Adrenal gland (tissue), 12 donors: ENCODE data around the gene EPHA3. TPM values are rescaled to one million over a fixed set of nuclear protein-coding genes. Genes with fewer than 3 reads are reported as not detected.

Source experiments
- DNase-seq, 7 donors: peaks; one replicate each; pipeline ENCODE4 v3.0.0-alpha.2; 2019 to 2020
- H3K27ac ChIP-seq, 5 donors: fragments of 200-600 bp; sonication (generic) in 4 of 5; 1 replicate in 3 of 5; 2 replicates in 2 of 5; pipeline versions ENCODE4 v1.5.1 to v1.8.0; 2016 to 2020; ENCODE audit warnings: mild to moderate bottlenecking in 1 of 5
- H3K27me3 ChIP-seq: fragments of 200-600 bp; 2 replicates; pipeline ENCODE4 v1.8.0; 2021
- H3K36me3 ChIP-seq, 2 donors: fragments of 200-600 bp; replicated peaks in 1 of 2; 1 replicate in 1 of 2; 2 replicates in 1 of 2; pipeline versions ENCODE4 v1.5.1 to v1.8.0; 2018 to 2022
- H3K4me1 ChIP-seq, 2 donors: fragments of 200-600 bp; replicated peaks in 1 of 2; 1 replicate in 1 of 2; 2 replicates in 1 of 2; pipeline versions ENCODE4 v1.5.1 to v1.8.0; 2018 to 2021
- H3K4me3 ChIP-seq, 4 donors: fragments of 200-600 bp; sonication (generic) in 3 of 4; one replicate each; pipeline ENCODE4 v1.5.1; 2016 to 2018
- H3K9me3 ChIP-seq, 3 donors: fragments of 200-600 bp; sonication (generic) in 1 of 3; replicated peaks in 1 of 3; 1 replicate in 2 of 3; 2 replicates in 1 of 3; pipeline versions ENCODE4 v1.5.1 to v1.8.0; 2016 to 2021
- CTCF ChIP-seq, 6 experiments: fragments of 450-650 bp in 4 of 6; fragments of 200-600 bp in 2 of 6; sonication (generic) in 1 of 6; IDR thresholded peaks; 1 replicate in 5 of 6; 2 replicates in 1 of 6; pipeline versions ENCODE4 v1.5.1 to v1.8.0; 2016 to 2021; ENCODE audit warnings: antibody characterized with exemption in 6 of 6, mild to moderate bottlenecking in 2 of 6, moderate library complexity in 1 of 6
- POLR2A ChIP-seq, 2 donors: fragments of 450-650 bp; IDR thresholded peaks; one replicate each; pipeline ENCODE4 v1.6.1; 2017; ENCODE audit warnings: antibody characterized with exemption in 2 of 2, mild to moderate bottlenecking in 2 of 2, moderate library complexity in 1 of 2
- WGBS, 4 donors: extraction: QIAGEN DNeasy Blood & Tissue Kit in 2 of 4; methylation state at CpG; one replicate each; pipeline versions ENCODE4 v1.1.5 to v1.1.7; 2013 to 2017; 5-methylcytosine and 5-hydroxymethylcytosine counted together
- intact Hi-C, 2 donors: fragments of 100-400 bp; cut with DNase I; formaldehyde crosslinking; loops; one replicate each; pipeline versions ENCODE4 v1.14.1 to v1.15.0; 2022 to 2023
- polyA plus RNA-seq, 3 donors: library from polyadenylated mRNA; stranded (reverse); fragments of 200-250 nt in 2 of 3; fragments of 350-450 nt in 1 of 3; fragmentation: Illumina TruSeq in 1 of 3; extraction: RNeasy Lipid Tissue Mini Kit (QIAGEN cat#74804) in 1 of 3; gene quantifications; one replicate each; pipeline ENCODE4 v1.2.3, GENCODE V29; 2013 to 2014
- total RNA-seq, 9 donors: library from RNA; depleted of rRNA in 4 of 9; stranded (reverse); fragments of >200 nt in 4 of 9; fragments of 120-200 nt in 1 of 9; fragmentation: NEBNext Ultra II Directional in 1 of 9; extraction: Animal tissue kit (Norgen Biotek cat#: 25700) in 1 of 9; gene quantifications; one replicate each; pipeline versions ENCODE4 v1.1.0 to v1.2.4, GENCODE V29; 2013 to 2023
- donor health status: healthy with polysubstance abuse.
- donor health status: Bipolar disorder and iron deficiency.
- donor health status: DM: yes; HTN: yes; CAD: no.
- donor health status: DM: no; HTN: no; CAD: no.
- donor health status: DM: no; HTN: no; CAD: no.
- donor health status: DM: yes; HTN: yes; CAD: no.

Gene EPHA3
- total and polyA plus RNA-seq, 12 donors = 0.17 to 5.1 (median 0.48) TPM

DNA sequence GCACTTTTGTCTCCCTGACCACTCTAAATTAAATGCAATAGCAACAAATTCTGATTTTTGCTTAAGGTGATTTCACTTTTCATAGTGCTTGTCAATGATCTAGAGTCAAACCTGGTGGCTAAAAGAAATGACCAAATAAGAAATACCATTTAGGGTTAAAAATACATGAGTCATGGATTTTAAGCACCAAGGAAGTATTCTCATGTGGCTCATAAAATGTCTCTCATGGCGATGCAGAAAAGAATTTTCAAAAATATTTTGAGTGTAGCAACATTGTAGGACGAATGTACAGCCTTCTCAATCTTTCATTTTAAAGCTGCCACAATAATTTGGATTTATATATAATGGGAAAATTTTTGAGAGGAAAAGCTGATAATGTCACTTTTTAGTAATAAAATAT is 193.6 kb downstream of the EPHA3 start:
- Histone ChIP-seq H3K4me3 (no peak overlapping the region), H3K4me1 (no peaks in the 10 kb centered on the region), H3K27me3 (peaks cover 3% of the 10 kb centered on the region), H3K9me3 (no peaks in the 10 kb centered on the region), H3K27ac (no peak overlapping the region), H3K36me3 (no peaks in the 10 kb centered on the region)
- TF ChIP-seq CTCF (IDR thresholded peaks at IDR 0.05) (no peak), POLR2A (IDR thresholded peaks at IDR 0.05) (no peak)
- WGBS, 4 donors = 23 to 43% (median 38%) methylated on average over 2 of the region's 2 CpGs
- intact Hi-C loops = no loop called here
- no peak for DNase-seq

- intact Hi-C loops = no loop called here
- no peaks in the 10 kb centered on the region for H3K36me3 ChIP-seq
Observed at GRCh38 chr3:89303701-89304100, 196.3 kb downstream of the EPHA3 start.

DNA sequence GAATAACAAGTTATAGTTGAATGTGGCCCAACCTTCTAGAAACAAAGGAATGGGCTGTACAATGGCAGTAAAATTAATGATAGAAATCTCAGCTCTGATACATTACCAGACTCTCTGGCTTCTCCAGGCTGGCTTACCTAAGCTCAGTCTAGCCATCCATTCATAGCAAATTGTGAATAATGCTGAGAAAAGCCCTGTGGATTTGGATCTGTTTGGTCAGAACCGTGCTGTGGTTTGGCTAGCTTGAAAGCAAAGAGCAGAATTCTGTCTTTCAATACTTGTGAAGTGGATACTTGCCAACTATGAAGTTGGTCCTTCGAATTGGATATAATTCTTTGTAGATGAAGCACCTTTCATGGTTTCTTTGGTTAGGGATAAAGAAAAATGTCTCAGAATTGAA is 199.1 kb downstream of the EPHA3 start:
- Histone ChIP-seq H3K27ac (no peak overlapping the region), H3K4me1 (no peaks in the 10 kb centered on the region), H3K4me3 (no peak overlapping the region), H3K9me3 (no peaks in the 10 kb centered on the region), H3K27me3 (no peaks in the 10 kb centered on the region), H3K36me3 (no peaks in the 10 kb centered on the region)
- TF ChIP-seq CTCF (IDR thresholded peaks at IDR 0.05) (no peak), POLR2A (IDR thresholded peaks at IDR 0.05) (no peak)
- 59 to 89% (median 70%) methylated on average over 2 of the region's 2 CpGs for WGBS, 4 donors
- intact Hi-C loops = no loop called here
- no peak for DNase-seq

More at GRCh38 chr3:89303701-89304100, 196.3 kb downstream of the EPHA3 start:
- Histone ChIP-seq H3K4me3 (no peak overlapping the region), H3K4me1 (no peaks in the 10 kb centered on the region), H3K27me3 (peaks cover 3% of the 10 kb centered on the region), H3K9me3 (no peaks in the 10 kb centered on the region), H3K27ac (no peak overlapping the region)
- TF ChIP-seq POLR2A (IDR thresholded peaks at IDR 0.05) (no peak), CTCF (IDR thresholded peaks at IDR 0.05) (no peak)
- no peak for DNase-seq

DNA sequence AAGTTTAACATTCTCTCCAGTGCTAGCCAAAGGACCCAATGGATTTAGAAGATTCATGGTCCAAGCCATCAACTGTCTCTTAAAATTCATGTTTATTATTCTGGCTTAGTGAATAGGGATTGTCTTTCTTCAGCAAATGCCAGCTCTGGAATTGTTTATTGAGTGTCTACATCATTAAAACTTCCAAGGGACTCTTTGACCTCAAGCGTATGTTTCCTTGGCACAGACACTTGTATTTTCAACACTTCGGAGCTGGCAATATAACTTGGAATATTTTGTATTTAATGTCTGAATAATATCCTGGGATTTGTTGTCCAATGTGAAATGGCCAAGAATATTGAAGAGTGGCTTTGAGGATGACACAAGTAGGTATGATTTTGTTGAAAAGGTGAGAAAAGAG is 204.2 kb downstream of the EPHA3 start:
- no peak for DNase-seq
- no peak overlapping the region for H3K4me3 ChIP-seq
- WGBS, 4 donors = 64 to 73% (median 67%) methylated on average over 2 of the region's 2 CpGs
- no peak overlapping the region for H3K27ac ChIP-seq
- H3K4me1 ChIP-seq = no peaks in the 10 kb centered on the region
- intact Hi-C loops = no loop called here
- H3K9me3 ChIP-seq = no peaks in the 10 kb centered on the region
- no peaks in the 10 kb centered on the region for H3K36me3 ChIP-seq
- H3K27me3 ChIP-seq = no peaks in the 10 kb centered on the region
- TF ChIP-seq POLR2A (IDR thresholded peaks at IDR 0.05) (no peak), CTCF (IDR thresholded peaks at IDR 0.05) (no peak)
